H54 (cell line): ENCODE results near the gene SEMA3B.
"Not testable (repeated sequence)": the region's sequence is repeated elsewhere in the genome, so short reads cannot be mapped to it uniquely, and the experiment has no call there.

Experiments used
- DNase-seq: peaks from one replicate; pipeline ENCODE4 v3.0.0; 2011; ENCODE audit warnings: low spot score, mixed read lengths; ENCODE audit not compliant: insufficient read length
- FAIRE-seq: peaks from 3 replicates; lab custom pipeline; 2011; peaks lifted over from hg19 to GRCh38; lab: Jason Lieb, UNC
- POLR2A ChIP-seq: IDR thresholded peaks from 2 replicates; pipeline ENCODE4 v1.6.1; 2011; ENCODE audit warnings: low read depth, mild to moderate bottlenecking, low read length

The SEMA3B gene

GRCh38 chr3:50276762-50277101 lies 7.8 kb downstream of the SEMA3B start:
- DNase-seq = no peak
- TF ChIP-seq POLR2A = no peak
- FAIRE-seq = no peak

GRCh38 chr3:50278123-50278879 lies 9.4 kb downstream of the SEMA3B start:
- TF ChIP-seq POLR2A = no peak
- FAIRE-seq (no peak), DNase-seq (no peak)

GRCh38 chr3:50278880-50279224 lies 9.9 kb downstream of the SEMA3B start, which contains the start of gene LSMEM2:
TSS of gene LSMEM2 (plus strand) at chr3:50279087. CDS start at chr3:50279114, 27 bp downstream.
- DNase-seq (no peak), FAIRE-seq (no peak)
- TF ChIP-seq POLR2A = no peak

GRCh38 chr3:50279255-50280016 lies 10.5 kb downstream of the SEMA3B start:
- DNase-seq = no peak
- FAIRE-seq = no peak

GRCh38 chr3:50284121-50284520 lies 15.2 kb downstream of the SEMA3B start:
- DNase-seq, FAIRE-seq: not testable (repeated sequence)

More at GRCh38 chr3:50279255-50280016, 10.5 kb downstream of the SEMA3B start:
- no peak for TF ChIP-seq POLR2A

- no peak for DNase-seq
- no peak for TF ChIP-seq POLR2A
- FAIRE-seq = no peak
These were observed 17.6 kb downstream of the SEMA3B start for GRCh38 chr3:50286322-50287227.

- FAIRE-seq (no peak), DNase-seq (no peak)
- TF ChIP-seq POLR2A = no peak
These were observed 18.3 kb downstream of the SEMA3B start for GRCh38 chr3:50287262-50287661.

GRCh38 chr3:50288387-50289007 lies 19.6 kb downstream of the SEMA3B start:
- FAIRE-seq (no peak), DNase-seq (no peak)
- no peak for TF ChIP-seq POLR2A

- no peak for TF ChIP-seq POLR2A
- FAIRE-seq (no peak), DNase-seq (no peak)
These were observed 20.2 kb downstream of the SEMA3B start for GRCh38 chr3:50289130-50289529.

GRCh38 chr3:50290161-50290641 lies 21.3 kb downstream of the SEMA3B start:
- FAIRE-seq = no peak
- no peak for DNase-seq
- no peak for TF ChIP-seq POLR2A

- TF ChIP-seq POLR2A = peak; percentile 64
These were observed 23.5 kb downstream of the SEMA3B start, which contains the start of gene IFRD2 for GRCh38 chr3:50292159-50293078. TSS of gene IFRD2 (minus strand) at chr3:50292429. CDS start at chr3:50292274, 155 bp downstream.

More at GRCh38 chr3:50292159-50293078, 23.5 kb downstream of the SEMA3B start, which contains the start of gene IFRD2:
- FAIRE-seq (peak; percentile 78), DNase-seq (peak; percentile 95)
